ENCODE measurements around the gene ZC2HC1B.

The ZC2HC1B gene

DNA sequence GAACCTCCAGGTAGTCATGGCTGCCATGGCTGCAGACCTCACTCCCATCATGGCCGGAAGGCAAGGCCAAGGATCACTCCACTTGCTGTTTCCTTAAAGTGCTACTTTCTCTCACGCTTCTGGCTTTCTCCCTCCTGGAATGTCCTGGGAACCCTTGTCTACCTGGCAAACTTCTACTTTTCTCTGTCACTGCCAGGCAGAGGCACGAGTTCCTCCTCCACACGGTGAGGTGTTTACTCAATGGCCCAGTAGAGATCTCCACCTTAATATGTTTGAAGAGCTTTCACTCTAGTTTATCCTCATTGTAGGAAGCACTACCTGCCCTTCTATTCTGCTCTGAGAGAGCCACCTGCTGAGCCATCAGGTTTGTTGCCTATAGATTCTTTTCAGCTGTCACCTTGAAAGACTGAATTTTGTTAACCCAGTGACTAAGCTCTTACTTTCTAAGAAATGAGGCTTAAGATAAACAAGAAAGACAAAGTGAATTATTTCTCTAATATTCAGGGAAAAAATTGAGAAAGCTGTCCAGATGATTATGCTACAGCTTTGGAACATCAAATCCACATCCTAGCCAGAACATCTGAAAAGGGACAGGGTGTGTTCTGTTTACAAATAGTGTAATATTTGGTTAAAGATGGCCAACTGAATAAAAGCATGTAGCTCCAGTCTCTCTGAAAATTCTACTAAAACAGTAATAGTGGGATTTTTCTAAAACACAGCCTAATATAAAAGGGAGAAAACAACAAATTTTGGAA, 88.8 kb downstream of the ZC2HC1B start:
- TF ChIP-seq POLR2A (IDR thresholded peaks at IDR 0.05; ENCODE audit: low read depth, low read length), result no peak
- DNase-seq (ENCODE audit: insufficient read length, low spot score) (no peak), FAIRE-seq (no peak)

DNA sequence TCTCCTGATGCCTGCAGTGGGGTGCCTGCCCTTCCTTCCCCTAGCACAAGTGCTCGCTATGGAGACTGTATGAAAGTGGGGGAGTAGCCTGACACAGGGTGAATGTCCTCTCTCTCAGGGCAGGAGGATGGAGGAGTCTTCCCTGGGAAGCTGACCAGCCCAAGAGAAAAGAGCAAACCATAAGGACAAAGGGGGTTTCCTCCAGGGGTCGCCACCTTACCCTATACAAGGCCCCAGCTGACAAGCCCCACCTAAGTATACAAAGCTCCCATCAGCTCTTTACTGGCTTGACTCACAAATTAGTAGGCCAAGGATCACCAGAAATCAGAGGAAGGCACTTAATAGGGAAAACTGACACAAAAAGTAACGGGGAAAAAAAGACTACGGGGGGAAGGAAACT, 89.6 kb downstream of the ZC2HC1B start:
- DNase-seq (ENCODE audit: insufficient read length, low spot score) (no peak), FAIRE-seq (no peak)
- TF ChIP-seq POLR2A (IDR thresholded peaks at IDR 0.05; ENCODE audit: low read depth, low read length), result no peak

- TF ChIP-seq POLR2A (IDR thresholded peaks at IDR 0.05; ENCODE audit: low read depth, low read length), result no peak
- DNase-seq (ENCODE audit: insufficient read length, low spot score), result no peak
- no peak for FAIRE-seq
Observed at GRCh38 chr6:143955971-143956370, 91.7 kb downstream of the ZC2HC1B start.

DNA sequence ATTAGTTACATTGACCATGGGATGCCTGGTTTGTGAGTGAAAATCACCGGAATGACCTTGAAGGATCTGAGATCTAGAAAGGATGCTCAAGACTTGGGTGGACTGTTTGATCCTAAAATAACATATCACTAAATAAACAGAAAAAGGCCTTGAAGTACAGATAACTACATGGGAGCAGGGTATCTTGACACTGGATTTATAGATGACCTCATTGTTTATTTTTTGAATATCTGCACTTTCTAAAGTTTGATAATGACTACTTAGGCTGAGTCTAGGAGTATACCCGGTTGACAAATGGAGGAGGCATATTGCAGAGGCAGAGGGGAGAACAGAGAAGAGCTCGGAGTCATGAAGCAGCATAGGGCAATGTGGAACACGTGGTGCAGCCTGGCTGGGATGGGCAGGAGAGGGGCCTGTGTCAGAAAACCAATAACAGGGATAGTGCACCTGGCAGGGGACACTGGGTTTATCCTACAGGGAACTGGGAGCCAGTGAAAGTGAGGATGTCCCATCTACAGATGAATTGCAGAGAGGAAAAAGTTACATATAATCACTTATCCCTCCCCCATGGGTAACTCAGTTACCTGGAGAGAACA, 93.5 kb downstream of the ZC2HC1B start:
- no peak for DNase-seq (ENCODE audit: insufficient read length, low spot score)
- TF ChIP-seq POLR2A (IDR thresholded peaks at IDR 0.05; ENCODE audit: low read depth, low read length), result no peak
- FAIRE-seq, result no peak

DNA sequence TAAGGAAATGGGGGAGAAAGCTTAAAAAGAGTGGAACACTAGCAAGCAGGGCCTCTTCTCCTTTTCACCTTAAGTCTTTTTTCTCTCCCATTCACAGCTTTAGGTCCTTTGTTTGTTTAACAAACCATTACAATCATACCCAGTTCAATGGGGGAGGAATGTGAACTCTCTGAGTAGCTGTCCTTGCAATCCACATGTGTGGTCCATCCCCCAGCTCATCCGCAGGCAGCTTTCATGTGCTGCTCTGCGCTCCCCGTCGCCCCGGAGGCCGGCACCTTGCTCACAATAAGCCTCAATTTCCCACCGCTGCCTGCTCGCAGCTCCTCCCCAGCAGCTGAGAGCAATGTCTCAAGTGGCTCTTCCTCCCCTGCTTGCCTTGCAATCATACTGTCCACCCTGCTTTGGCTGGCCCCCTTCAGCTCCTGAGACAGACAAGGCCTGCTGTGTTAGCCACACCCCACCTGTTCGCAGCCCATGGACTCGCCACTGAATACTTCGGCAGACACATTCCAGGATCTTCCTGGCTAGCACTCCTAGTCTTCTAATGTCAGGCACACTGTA, 94.6 kb downstream of the ZC2HC1B start:
- no peak for FAIRE-seq
- TF ChIP-seq POLR2A (IDR thresholded peaks at IDR 0.05; ENCODE audit: low read depth, low read length), result no peak
- DNase-seq (ENCODE audit: insufficient read length, low spot score), result no peak

DNA sequence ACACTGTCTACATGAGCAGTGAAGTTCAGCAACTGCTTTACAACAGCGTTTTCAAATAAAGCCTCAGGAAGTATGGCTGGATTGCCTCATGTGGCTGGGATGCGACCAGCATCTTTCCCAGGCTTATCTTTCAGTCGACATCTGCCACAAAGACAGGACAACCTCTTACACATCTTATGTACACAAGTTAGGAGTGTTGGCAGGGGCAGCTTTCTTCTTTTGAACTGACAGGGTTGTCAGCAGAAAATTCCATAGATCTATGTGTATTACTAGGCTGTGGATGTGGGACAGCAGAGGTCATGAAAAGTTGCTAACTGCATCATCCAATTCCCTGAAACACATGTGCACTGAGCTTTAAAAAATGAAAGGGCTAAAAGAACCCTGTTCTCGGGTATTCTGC, 95.7 kb downstream of the ZC2HC1B start:
- TF ChIP-seq POLR2A (IDR thresholded peaks at IDR 0.05; ENCODE audit: low read depth, low read length), result no peak
- DNase-seq (ENCODE audit: insufficient read length, low spot score), result no peak
- no peak for FAIRE-seq

- FAIRE-seq, result no peak
- no peak for TF ChIP-seq POLR2A (IDR thresholded peaks at IDR 0.05; ENCODE audit: low read depth, low read length)
Observed at GRCh38 chr6:143961066-143961465, 96.8 kb downstream of the ZC2HC1B start.

DNA sequence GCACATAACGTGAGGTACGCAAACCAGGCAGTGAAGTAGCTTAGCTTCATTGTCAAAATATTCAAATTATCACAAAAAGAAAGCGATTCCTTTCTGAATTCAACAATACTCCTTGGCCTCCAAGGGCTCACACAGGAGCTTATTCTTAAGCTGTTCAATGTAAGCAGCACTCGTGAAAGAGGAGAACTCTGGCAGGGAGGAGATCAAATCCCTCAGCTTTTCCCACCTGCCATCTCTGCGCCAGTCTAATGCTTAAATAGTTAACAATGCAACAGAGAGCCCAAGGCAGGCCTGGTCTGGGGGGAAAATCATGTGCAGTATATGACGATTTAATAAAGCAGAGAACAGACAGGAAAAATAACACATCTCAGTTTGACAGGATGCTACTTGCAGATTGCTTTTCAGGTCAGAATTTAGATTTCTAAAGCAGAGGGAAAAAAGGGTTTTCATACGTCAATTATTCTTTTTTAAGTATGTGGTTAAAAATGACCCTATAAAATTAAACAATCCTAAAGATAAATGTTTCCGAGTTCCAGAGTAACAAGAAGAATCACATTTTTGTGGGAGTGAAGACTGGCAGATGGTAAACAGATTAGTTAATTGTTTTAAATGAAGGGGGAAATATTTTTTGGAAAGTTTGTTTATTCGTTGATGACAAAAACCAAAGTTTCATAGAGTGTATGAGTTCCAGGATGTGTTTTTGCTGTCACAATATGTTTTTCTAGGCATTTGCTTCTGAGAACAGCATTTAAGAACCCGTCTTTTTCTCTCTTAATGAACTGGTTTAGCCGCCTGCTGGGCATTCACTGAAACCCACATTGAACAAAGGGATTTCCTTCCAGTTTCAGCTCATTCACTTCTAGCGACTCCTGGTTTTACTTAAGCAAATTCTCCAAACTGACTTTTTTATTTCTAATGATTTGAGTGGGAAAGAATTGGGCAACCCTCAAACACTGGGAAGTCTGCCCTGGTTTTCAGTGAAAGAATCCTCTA, 97.9 kb downstream of the ZC2HC1B start:
- no peak for DNase-seq (ENCODE audit: insufficient read length, low spot score)
- FAIRE-seq, result no peak

More at GRCh38 chr6:143961066-143961465, 96.8 kb downstream of the ZC2HC1B start:
- DNase-seq (ENCODE audit: insufficient read length, low spot score), result no peak

DNA sequence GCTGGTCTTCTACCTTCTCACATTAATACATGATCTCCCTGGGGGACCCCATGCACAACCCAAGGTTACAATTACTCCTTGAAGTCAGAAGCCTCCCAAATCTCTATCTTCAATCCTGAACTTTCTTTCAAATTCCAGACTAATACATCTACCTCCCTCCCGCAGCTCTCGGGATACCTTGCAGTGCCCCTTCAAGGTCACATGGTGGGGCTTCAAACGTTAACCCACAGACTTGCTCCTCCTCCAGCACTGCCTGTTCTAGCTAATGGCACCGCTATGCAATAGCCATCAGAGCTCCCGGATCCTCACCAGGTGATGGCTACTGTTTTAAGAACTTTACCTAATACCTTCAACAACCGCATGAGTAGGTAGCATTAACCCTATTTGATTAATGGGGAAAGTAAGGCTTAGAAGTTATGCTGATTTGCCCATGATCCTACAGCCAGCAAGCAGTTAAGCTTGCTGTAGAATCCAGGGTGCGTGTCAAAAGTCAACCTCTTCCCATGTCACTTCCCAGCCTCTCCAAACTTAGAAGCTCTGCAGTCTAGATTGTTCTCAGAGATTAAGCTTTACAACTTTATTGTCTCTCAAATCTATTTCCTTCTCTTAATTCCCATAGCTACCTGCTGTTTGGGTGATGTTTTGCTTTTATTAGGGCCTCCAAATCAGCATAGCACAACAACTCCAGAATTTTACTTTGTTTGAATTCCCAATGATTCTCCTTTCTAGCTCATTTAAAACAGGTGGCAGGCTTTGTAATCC, 99.1 kb downstream of the ZC2HC1B start:
- TF ChIP-seq POLR2A (IDR thresholded peaks at IDR 0.05; ENCODE audit: low read depth, low read length), result no peak
- FAIRE-seq (no peak), DNase-seq (ENCODE audit: insufficient read length, low spot score) (no peak)

More for the DNA sequence above, 97.9 kb downstream of the ZC2HC1B start:
- TF ChIP-seq POLR2A (IDR thresholded peaks at IDR 0.05; ENCODE audit: low read depth, low read length), result no peak

DNA sequence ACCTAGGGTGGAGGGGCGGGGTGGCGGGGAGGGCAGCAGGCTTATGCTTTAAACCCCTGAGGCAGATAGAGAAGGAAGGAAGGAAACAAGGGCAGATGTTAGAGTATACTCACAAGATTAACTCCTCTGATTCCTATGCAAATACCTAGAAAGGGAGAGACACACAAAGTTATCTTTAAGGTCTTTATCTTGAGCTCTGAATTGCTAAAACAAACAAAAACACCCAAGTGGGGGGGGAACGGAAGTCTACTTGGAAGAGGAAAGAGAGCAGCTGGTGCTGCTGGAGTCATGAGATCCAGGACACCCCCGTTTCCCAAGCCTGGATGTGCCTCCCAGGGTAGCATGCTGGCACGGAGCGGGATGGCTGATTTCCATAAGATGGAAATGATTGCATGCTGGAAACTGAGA, 100.4 kb downstream of the ZC2HC1B start:
- TF ChIP-seq POLR2A (IDR thresholded peaks at IDR 0.05; ENCODE audit: low read depth, low read length), result no peak
- no peak for FAIRE-seq
- no peak for DNase-seq (ENCODE audit: insufficient read length, low spot score)

DNA sequence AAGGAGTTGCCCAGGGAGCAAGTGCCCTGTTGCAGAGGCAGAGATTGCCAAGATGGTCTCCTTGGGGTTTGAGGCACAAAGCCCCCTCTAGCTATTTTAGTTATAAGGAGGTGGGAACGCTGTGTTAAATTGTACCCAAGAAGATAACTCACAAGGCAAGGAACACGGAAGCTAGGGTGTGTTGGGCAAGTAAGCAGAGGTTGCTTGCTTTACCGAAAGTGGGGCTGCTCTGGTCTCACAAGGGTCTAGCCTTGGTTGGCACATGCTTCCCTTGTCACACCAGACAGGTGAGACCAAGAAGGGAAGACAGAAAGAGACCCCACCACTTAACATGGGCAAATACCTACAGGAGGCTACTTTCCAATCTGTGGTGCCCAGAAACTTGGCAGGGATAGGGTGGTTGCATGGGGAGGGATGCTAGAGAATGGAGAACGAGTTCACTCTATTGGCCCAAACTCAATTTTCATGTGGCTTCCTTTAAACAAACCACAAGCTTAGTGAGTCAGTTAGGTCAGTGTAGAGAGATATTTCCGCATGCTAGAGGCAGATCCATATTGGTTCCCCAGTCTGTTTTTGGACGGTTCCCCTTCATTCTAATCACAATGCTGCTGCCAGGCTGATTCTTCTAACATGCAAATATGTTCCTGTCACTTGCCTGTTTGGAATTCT, 101.4 kb downstream of the ZC2HC1B start:
- FAIRE-seq (peak; percentile 23), DNase-seq (ENCODE audit: insufficient read length, low spot score) (peak; percentile 4)
- no peak for TF ChIP-seq POLR2A (IDR thresholded peaks at IDR 0.05; ENCODE audit: low read depth, low read length)

- FAIRE-seq (no peak), DNase-seq (ENCODE audit: insufficient read length, low spot score) (no peak)
- TF ChIP-seq POLR2A (IDR thresholded peaks at IDR 0.05; ENCODE audit: low read depth, low read length), result no peak
Observed at GRCh38 chr6:143966312-143966711, 102.0 kb downstream of the ZC2HC1B start.
